A673 (cell line): Measurements from ENCODE around the gene TMEM63A. TPM values are rescaled to one million over a fixed set of nuclear protein-coding genes. Genes with fewer than 3 reads are reported as not detected.

Source experiments
- BruUV-seq: library from RNA; stranded (reverse); fragments of 400-500 nt; replicated peaks from 2 replicates; lab custom pipeline; 2021; lab: Mats Ljungman, UMichigan
- CTCF ChIA-PET: fragments of 300-600 bp; sonication (Branson Sonifier 250); formaldehyde crosslinking; loops from one replicate; lab custom pipeline; 2022; ENCODE audit warnings: antibody characterized with exemption; lab: Charles Lee
- POLR2A ChIA-PET: fragments of 300-600 bp; sonication (Branson Sonifier 250); formaldehyde crosslinking; loops from one replicate; lab custom pipeline; 2022; ENCODE audit warnings: antibody characterized with exemption; ENCODE audit not compliant: low non-redundant PET; lab: Charles Lee
- DNase-seq: peaks from one replicate; pipeline ENCODE4 v3.0.0-alpha.2; 2015; ENCODE audit warnings: low spot score
- H3K27ac ChIP-seq: fragments of 200-600 bp; sonication (generic); 2 replicates; pipeline ENCODE4 v1.5.1; 2016; ENCODE audit warnings: mixed run types, low read depth, mild to moderate bottlenecking, mixed read lengths, antibody characterized with exemption, low read length; ENCODE audit not compliant: poor library complexity, severe bottlenecking
- H3K27me3 ChIP-seq: fragments of 200-600 bp; sonication (generic); replicated peaks from 2 replicates; pipeline ENCODE4 v1.6.1; 2017; ENCODE audit warnings: mixed run types, low read depth, mild to moderate bottlenecking, mixed read lengths, antibody characterized with exemption, low read length; ENCODE audit not compliant: insufficient read depth, poor library complexity
- H3K36me3 ChIP-seq: fragments of 200-600 bp; sonication (generic); 2 replicates; pipeline ENCODE4 v1.6.1; 2016; ENCODE audit warnings: mixed run types, mild to moderate bottlenecking, mixed read lengths, antibody characterized with exemption, low read length; ENCODE audit not compliant: insufficient read depth, poor library complexity, severe bottlenecking
- H3K4me1 ChIP-seq: fragments of 200-600 bp; sonication (generic); 2 replicates; pipeline ENCODE4 v1.6.1; 2017; ENCODE audit warnings: mixed run types, mild to moderate bottlenecking, mixed read lengths, antibody characterized with exemption, low read length; ENCODE audit not compliant: insufficient read depth, poor library complexity, severe bottlenecking
- H3K4me3 ChIP-seq: fragments of 200-600 bp; sonication (generic); 2 replicates; pipeline ENCODE4 v1.5.1; 2016; ENCODE audit warnings: low read depth, mixed run types, mild to moderate bottlenecking, mixed read lengths, low read length; ENCODE audit not compliant: poor library complexity, severe bottlenecking
- H3K9me3 ChIP-seq: fragments of 200-600 bp; sonication (generic); 2 replicates; pipeline ENCODE4 v1.6.1; 2016; ENCODE audit warnings: mixed run types, low read depth, mild to moderate bottlenecking, mixed read lengths, antibody characterized with exemption, low read length; ENCODE audit not compliant: poor library complexity, severe bottlenecking
- CTCF ChIP-seq: fragments of 300-800, 200-600 bp; sonication (generic); conservative IDR thresholded peaks from 2 replicates; pipeline ENCODE4 v1.5.1; 2017; ENCODE audit warnings: low read depth, mild to moderate bottlenecking, antibody characterized with exemption, low read length, moderate library complexity, mixed read lengths
- EZH2 ChIP-seq: fragments of 200-600 bp; sonication (generic); IDR thresholded peaks from 2 replicates; pipeline ENCODE4 v1.6.1; 2017; ENCODE audit warnings: borderline replicate concordance, low read depth, mild to moderate bottlenecking, mixed read lengths, antibody characterized with exemption, low read length; ENCODE audit not compliant: poor library complexity, severe bottlenecking
- intact Hi-C: fragments of 100-400 bp; cut with micrococcal nuclease; formaldehyde crosslinking; loops from one replicate; pipeline ENCODE4 v1.10.0; 2022; ENCODE audit not compliant: unreplicated experiment
- total RNA-seq: library from RNA; stranded (reverse); gene quantifications from 2 replicates; pipeline ENCODE4 v1.2.3, GENCODE V29; 2021

Gene TMEM63A
- total RNA-seq, 1 experiment from 2014 or later: 25.3 TPM

GRCh38 chr1:225915538-225915991, 33.4 kb upstream of the TMEM63A start:
- DNase-seq: no peak
- Histone ChIP-seq H3K27me3 (no peaks in the 10 kb centered on the region), H3K4me3 (no peak overlapping the region), H3K4me1 (peaks cover 20% of the 10 kb centered on the region), H3K36me3 (peaks cover 26% of the 10 kb centered on the region), H3K27ac (no peak overlapping the region), H3K9me3 (no peaks in the 10 kb centered on the region)
- BruUV-seq: no TSS peak
- CTCF ChIA-PET: no interaction called here
- TF ChIP-seq CTCF (no peak), EZH2 (no peak)
- intact Hi-C loops: no loop called here
- POLR2A ChIA-PET: no interaction called here

GRCh38 chr1:225914947-225915346, 32.8 kb upstream of the TMEM63A start:
- no TSS peak for BruUV-seq
- no peak overlapping the region for H3K4me3 ChIP-seq
- H3K27me3 ChIP-seq: no peaks in the 10 kb centered on the region
- ChIA-PET CTCF (no interaction called here), POLR2A (no interaction called here)
- intact Hi-C loops: no loop called here
- H3K36me3 ChIP-seq: peaks cover 23% of the 10 kb centered on the region
- DNase-seq: no peak
- TF ChIP-seq EZH2: no peak
- TF ChIP-seq CTCF: no peak
- H3K27ac ChIP-seq: no peak overlapping the region
- peaks cover 14% of the 10 kb centered on the region for H3K4me1 ChIP-seq
- H3K9me3 ChIP-seq: no peaks in the 10 kb centered on the region

GRCh38 chr1:225914391-225914790, 32.2 kb upstream of the TMEM63A start:
- intact Hi-C loops: no loop called here
- DNase-seq: no peak
- Histone ChIP-seq H3K4me1 (peaks cover 8% of the 10 kb centered on the region), H3K27me3 (no peaks in the 10 kb centered on the region), H3K36me3 (peaks cover 23% of the 10 kb centered on the region), H3K27ac (no peak overlapping the region), H3K9me3 (no peaks in the 10 kb centered on the region), H3K4me3 (no peak overlapping the region)
- ChIA-PET CTCF (no interaction called here), POLR2A (no interaction called here)
- TF ChIP-seq CTCF: no peak
- TF ChIP-seq EZH2: no peak
- no TSS peak for BruUV-seq
